Activated naive CD4-positive, alpha-beta T cell treated with anti-CD3 and anti-CD28 coated beads, Interleukin-2, amount 10 ng/mL, durations not matched to agents 7 days and 5 days (primary cell): ENCODE data around the gene RTN1.

Source experiments
- CTCF ChIA-PET: fragments of 350-600 bp; sonication (Branson Sonifier 250); formaldehyde crosslinking; loops from one replicate; lab custom pipeline; 2021; ENCODE audit warnings: antibody characterized with exemption; lab: Charles Lee
- DNase-seq: peaks from one replicate; pipeline ENCODE4 v3.0.0-alpha.2; 2020
- H3K27ac Mint-ChIP-seq: one replicate; pipeline ENCODE4 v1.8.0; 2021; ENCODE audit warnings: mild to moderate bottlenecking, moderate library complexity, mixed read lengths
- H3K27me3 Mint-ChIP-seq: one replicate; pipeline ENCODE4 v1.8.0; 2021; ENCODE audit warnings: mild to moderate bottlenecking, mixed read lengths
- H3K36me3 Mint-ChIP-seq: one replicate; pipeline ENCODE4 v1.8.0; 2021; ENCODE audit warnings: mixed read lengths
- H3K4me1 Mint-ChIP-seq: one replicate; pipeline ENCODE4 v1.8.0; 2021; ENCODE audit warnings: mixed read lengths
- H3K4me3 Mint-ChIP-seq: one replicate; pipeline ENCODE4 v1.8.0; 2021; ENCODE audit warnings: mild to moderate bottlenecking, moderate library complexity, mixed read lengths
- H3K9me3 Mint-ChIP-seq: one replicate; pipeline ENCODE4 v1.8.0; 2021; ENCODE audit warnings: mixed read lengths

Gene RTN1

DNA sequence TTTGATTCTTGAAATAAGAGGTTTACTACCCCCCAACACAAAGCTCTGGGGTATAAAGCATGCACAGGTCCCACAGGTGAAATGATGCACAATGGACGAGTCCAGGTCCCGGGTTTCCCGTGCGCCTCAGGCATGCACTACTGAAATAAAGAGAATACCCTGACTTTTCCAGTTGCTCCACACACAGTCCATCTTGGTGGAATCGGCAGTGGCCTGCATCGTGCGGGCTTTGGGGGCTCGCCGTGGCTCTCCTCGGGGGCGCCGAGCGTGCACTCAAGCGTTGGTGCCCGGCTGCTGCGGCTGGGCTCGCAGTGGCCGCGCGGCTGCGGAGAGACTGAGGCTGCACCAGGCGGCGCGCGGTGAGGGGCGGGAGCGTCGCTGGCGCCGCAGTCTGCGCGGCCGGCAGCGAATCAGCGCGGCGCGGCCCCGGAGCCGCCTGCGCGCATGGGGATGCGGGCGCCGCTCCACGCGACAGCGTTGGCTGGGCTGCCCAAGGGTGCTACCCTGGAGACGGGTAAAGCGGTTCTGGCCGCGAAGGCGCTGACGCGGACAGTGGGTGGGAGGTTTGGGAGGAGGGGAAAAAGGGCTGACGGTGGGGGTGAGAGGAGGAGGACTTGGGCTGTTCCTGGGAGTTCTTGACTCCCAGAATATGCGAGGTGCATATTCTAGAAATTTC lies 240.2 kb downstream of the RTN1 start:
- Mint-ChIP-seq H3K36me3 (no peaks in the 10 kb centered on the region), H3K27ac (no peak overlapping the region), H3K9me3 (no peaks in the 10 kb centered on the region), H3K4me1 (peaks cover 3% of the 10 kb centered on the region), H3K4me3 (no peak overlapping the region), H3K27me3 (peaks cover 37% of the 10 kb centered on the region)
- no peak for DNase-seq
- CTCF ChIA-PET: no interaction called here

GRCh38 chr14:59629444-59630287 lies 240.9 kb downstream of the RTN1 start:
- H3K9me3 Mint-ChIP-seq: no peaks in the 10 kb centered on the region
- H3K4me1 Mint-ChIP-seq: peaks cover 3% of the 10 kb centered on the region
- no peak overlapping the region for H3K4me3 Mint-ChIP-seq
- no peak overlapping the region for H3K27ac Mint-ChIP-seq
- CTCF ChIA-PET: no interaction called here
- DNase-seq: no peak
- no peaks in the 10 kb centered on the region for H3K36me3 Mint-ChIP-seq
- peaks cover 37% of the 10 kb centered on the region for H3K27me3 Mint-ChIP-seq

GRCh38 chr14:59627011-59627520 lies 243.5 kb downstream of the RTN1 start:
- DNase-seq: no peak
- peaks cover 3% of the 10 kb centered on the region for H3K4me1 Mint-ChIP-seq
- CTCF ChIA-PET: no interaction called here
- no peaks in the 10 kb centered on the region for H3K36me3 Mint-ChIP-seq
- peaks cover 28% of the 10 kb centered on the region for H3K27me3 Mint-ChIP-seq
- H3K27ac Mint-ChIP-seq: no peak overlapping the region
- H3K9me3 Mint-ChIP-seq: no peaks in the 10 kb centered on the region
- H3K4me3 Mint-ChIP-seq: no peak overlapping the region

GRCh38 chr14:59622631-59623030 lies 247.9 kb downstream of the RTN1 start:
- no peak for DNase-seq
- H3K27ac Mint-ChIP-seq: no peak overlapping the region
- H3K27me3 Mint-ChIP-seq: peaks cover 8% of the 10 kb centered on the region
- CTCF ChIA-PET: no interaction called here
- H3K9me3 Mint-ChIP-seq: no peaks in the 10 kb centered on the region
- H3K4me1 Mint-ChIP-seq: no peaks in the 10 kb centered on the region
- H3K4me3 Mint-ChIP-seq: no peak overlapping the region
- H3K36me3 Mint-ChIP-seq: no peaks in the 10 kb centered on the region

- CTCF ChIA-PET: no interaction called here
- no peaks in the 10 kb centered on the region for H3K9me3 Mint-ChIP-seq
- no peaks in the 10 kb centered on the region for H3K36me3 Mint-ChIP-seq
- H3K27me3 Mint-ChIP-seq: peaks cover 8% of the 10 kb centered on the region
- H3K4me3 Mint-ChIP-seq: no peak overlapping the region
- DNase-seq: no peak
- no peak overlapping the region for H3K27ac Mint-ChIP-seq
- H3K4me1 Mint-ChIP-seq: no peaks in the 10 kb centered on the region
Measured at GRCh38 chr14:59619061-59619460, 251.5 kb downstream of the RTN1 start.

DNA sequence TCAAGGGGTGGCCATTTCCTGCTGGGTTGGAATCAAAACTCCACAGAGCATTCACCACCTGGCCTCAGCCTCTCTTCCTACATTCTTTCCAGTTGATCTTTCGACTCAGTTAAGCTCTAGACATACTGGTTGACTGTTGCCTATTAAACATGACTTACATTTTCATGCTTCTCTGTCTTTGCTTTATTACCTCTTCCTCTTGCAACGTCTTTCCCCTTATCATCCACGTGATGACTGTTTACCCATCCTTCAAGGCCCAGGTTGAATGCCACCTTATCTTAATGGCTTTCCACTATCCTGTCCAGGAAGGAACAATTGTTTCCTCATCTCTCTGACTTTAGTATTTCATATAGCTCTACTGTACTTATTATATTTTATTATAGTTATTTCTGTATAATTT lies 269.5 kb downstream of the RTN1 start:
- Mint-ChIP-seq H3K27ac (no peak overlapping the region), H3K4me3 (no peak overlapping the region), H3K4me1 (no peaks in the 10 kb centered on the region), H3K9me3 (no peaks in the 10 kb centered on the region), H3K36me3 (no peaks in the 10 kb centered on the region), H3K27me3 (peaks cover 13% of the 10 kb centered on the region)
- no peak for DNase-seq
- CTCF ChIA-PET: no interaction called here

DNA sequence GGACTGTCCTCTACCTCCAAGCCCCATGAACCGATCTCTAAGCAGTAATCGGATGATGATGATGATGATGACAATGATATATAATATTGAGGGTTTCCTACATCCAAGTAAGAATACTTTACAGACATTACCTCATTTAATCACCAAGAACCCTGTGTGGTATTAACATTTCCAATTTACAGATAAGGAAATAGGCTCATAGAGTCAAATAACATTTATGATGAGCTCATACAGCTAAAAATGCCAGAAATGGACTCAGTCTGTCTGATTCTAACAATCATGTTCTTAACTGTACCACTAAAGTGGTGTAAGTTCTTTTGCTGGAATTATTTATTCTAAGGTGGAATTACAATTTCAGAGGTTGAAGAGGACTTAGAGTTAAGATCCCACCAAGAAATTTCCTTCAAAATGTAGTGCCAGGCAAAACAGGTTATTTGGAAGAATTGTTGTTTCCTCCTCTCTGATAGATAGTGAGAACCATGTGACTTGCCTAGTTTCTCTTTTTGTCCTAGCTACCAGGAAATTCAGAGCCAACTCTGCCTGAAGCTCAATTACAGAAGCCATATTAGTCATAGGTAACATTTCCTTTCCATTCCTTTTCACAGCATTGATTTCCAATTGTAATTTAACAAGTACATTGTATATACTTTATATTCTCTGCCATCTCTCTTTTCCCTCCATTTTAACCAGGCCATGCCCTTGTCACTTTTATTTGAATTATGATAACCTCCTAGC lies 270.2 kb downstream of the RTN1 start:
- Mint-ChIP-seq H3K27me3 (peaks cover 13% of the 10 kb centered on the region), H3K4me3 (no peak overlapping the region), H3K9me3 (no peaks in the 10 kb centered on the region), H3K27ac (no peak overlapping the region), H3K4me1 (no peaks in the 10 kb centered on the region), H3K36me3 (no peaks in the 10 kb centered on the region)
- no peak for DNase-seq
- CTCF ChIA-PET: no interaction called here

- Mint-ChIP-seq H3K9me3 (peaks cover 2% of the 10 kb centered on the region), H3K4me1 (no peaks in the 10 kb centered on the region), H3K27me3 (peaks cover 13% of the 10 kb centered on the region), H3K4me3 (no peak overlapping the region), H3K36me3 (no peaks in the 10 kb centered on the region), H3K27ac (no peak overlapping the region)
- CTCF ChIA-PET: no interaction called here
- no peak for DNase-seq
Measured at GRCh38 chr14:59595071-59595470, 275.5 kb downstream of the RTN1 start.

DNA sequence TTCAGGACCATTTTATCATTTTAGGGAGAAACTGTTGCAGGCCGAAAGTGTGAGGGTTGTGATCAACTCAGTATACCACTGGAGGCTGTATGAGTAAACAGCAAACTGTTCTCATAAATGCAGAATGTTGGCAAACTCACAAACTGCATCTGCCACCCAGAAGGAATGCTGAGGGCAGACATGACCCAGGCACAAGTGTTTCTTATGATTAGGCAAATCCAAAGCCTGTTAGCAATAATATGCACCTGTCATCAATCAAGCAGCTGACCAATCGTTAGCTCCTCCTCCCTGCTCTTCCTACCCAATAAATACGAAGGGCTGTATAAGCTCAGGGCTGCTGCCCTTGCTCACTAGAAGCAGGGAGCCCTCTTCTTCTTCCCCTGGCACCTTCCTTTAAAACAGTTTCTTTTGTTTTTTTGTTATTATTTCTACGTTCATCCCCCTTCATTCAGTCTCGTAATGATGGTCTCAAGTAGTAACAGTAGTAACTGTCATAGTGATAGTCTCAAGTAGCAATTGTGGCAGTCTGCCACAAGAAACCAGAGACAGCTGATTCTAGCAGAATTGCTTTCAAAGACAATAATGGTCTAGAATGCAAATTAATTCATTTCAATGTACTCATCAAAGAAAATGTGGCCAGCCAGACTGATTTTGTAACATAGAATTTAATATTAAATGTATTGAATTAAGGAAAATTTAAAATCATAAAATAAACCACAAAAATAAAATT lies 278.8 kb downstream of the RTN1 start:
- Mint-ChIP-seq H3K4me1 (peaks cover under 1% of the 10 kb centered on the region), H3K27ac (no peak overlapping the region), H3K4me3 (no peak overlapping the region)

DNA sequence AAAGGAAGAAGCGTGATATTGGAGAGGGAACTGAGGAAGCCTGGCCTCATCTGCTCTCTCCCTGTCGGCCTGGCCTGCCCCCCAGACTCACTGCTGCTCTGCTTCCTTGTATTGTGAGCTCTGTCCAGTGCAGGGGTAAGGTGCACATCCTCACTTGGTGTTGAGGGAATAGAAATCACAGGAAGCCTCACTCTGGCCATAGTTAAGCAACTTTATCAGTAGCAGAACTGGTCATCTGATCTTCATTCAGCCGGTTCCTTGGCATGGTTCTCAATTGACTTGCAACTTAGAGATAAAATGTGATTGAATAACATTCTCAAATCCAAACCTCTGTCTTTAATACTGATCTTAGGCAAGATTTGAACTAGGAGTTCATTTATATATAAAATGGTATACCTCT lies 282.5 kb downstream of the RTN1 start:
- no peak overlapping the region for H3K4me3 Mint-ChIP-seq
- H3K27me3 Mint-ChIP-seq: no peaks in the 10 kb centered on the region
- H3K9me3 Mint-ChIP-seq: peaks cover 2% of the 10 kb centered on the region
- DNase-seq: no peak
- no peaks in the 10 kb centered on the region for H3K36me3 Mint-ChIP-seq
- CTCF ChIA-PET: no interaction called here
- peaks cover 13% of the 10 kb centered on the region for H3K4me1 Mint-ChIP-seq
- H3K27ac Mint-ChIP-seq: no peak overlapping the region

More for the DNA sequence above, 278.8 kb downstream of the RTN1 start:
- CTCF ChIA-PET: no interaction called here
- peaks cover 4% of the 10 kb centered on the region for H3K27me3 Mint-ChIP-seq
- no peaks in the 10 kb centered on the region for H3K36me3 Mint-ChIP-seq
- DNase-seq: no peak
- H3K9me3 Mint-ChIP-seq: peaks cover 2% of the 10 kb centered on the region

- DNase-seq: no peak
- Mint-ChIP-seq H3K36me3 (no peaks in the 10 kb centered on the region), H3K9me3 (no peaks in the 10 kb centered on the region), H3K4me3 (peak overlapping the region; percentile 56), H3K4me1 (peaks cover 13% of the 10 kb centered on the region), H3K27ac (peak overlapping the region; percentile 60), H3K27me3 (no peaks in the 10 kb centered on the region)
- CTCF ChIA-PET: interaction anchor here (1.4 kb wide), 1 partner anchor 9 kb away, joined by 7 read pairs; the partner anchor contains the start of gene CCDC175
Measured at GRCh38 chr14:59585891-59586554, 284.6 kb downstream of the RTN1 start.

DNA sequence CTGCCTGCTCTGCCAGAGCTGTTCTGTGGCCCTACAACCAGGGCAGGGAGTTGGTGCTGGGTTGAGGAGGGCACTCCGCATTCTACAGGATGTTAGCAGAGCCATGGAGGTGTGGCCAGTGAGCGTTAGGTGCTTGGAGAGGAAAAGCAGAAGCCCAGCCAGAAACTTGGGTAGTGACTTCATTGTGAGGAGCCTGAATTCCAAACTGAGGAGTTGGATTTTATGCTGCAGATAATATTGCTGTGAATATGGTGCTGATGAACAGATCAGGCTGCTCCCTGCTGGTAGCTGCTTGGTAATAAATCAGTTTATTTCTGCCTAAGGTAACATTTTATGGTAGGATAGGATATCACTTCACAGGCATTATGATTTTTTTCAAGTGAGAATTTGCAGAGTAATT lies 286.8 kb downstream of the RTN1 start:
- no peak for DNase-seq

GRCh38 chr14:59582845-59583509 lies 287.6 kb downstream of the RTN1 start:
- no peaks in the 10 kb centered on the region for H3K36me3 Mint-ChIP-seq
- H3K4me1 Mint-ChIP-seq: peaks cover 13% of the 10 kb centered on the region
- CTCF ChIA-PET: no interaction called here
- DNase-seq: no peak
- H3K27ac Mint-ChIP-seq: no peak overlapping the region
- no peaks in the 10 kb centered on the region for H3K27me3 Mint-ChIP-seq
- H3K4me3 Mint-ChIP-seq: no peak overlapping the region
- H3K9me3 Mint-ChIP-seq: no peaks in the 10 kb centered on the region

More for the DNA sequence above, 286.8 kb downstream of the RTN1 start:
- H3K9me3 Mint-ChIP-seq: no peaks in the 10 kb centered on the region
- CTCF ChIA-PET: no interaction called here
- H3K4me1 Mint-ChIP-seq: peaks cover 13% of the 10 kb centered on the region
- H3K4me3 Mint-ChIP-seq: no peak overlapping the region
- H3K27me3 Mint-ChIP-seq: no peaks in the 10 kb centered on the region
- H3K36me3 Mint-ChIP-seq: no peaks in the 10 kb centered on the region
- H3K27ac Mint-ChIP-seq: no peak overlapping the region
